HG03045 (cell line): Measurements from ENCODE around the gene DNAJC7.
A peak's percentile ranks its signal among the peaks of the same experiment; 100 is the strongest.

Experiments
- ATAC-seq: cut with Tn5 transposase; IDR thresholded peaks from one replicate; pipeline ENCODE4 v1.9.1; 2021; ENCODE audit warnings: mild to moderate bottlenecking, moderate library complexity; ENCODE audit not compliant: unreplicated experiment

Gene DNAJC7, protein sequence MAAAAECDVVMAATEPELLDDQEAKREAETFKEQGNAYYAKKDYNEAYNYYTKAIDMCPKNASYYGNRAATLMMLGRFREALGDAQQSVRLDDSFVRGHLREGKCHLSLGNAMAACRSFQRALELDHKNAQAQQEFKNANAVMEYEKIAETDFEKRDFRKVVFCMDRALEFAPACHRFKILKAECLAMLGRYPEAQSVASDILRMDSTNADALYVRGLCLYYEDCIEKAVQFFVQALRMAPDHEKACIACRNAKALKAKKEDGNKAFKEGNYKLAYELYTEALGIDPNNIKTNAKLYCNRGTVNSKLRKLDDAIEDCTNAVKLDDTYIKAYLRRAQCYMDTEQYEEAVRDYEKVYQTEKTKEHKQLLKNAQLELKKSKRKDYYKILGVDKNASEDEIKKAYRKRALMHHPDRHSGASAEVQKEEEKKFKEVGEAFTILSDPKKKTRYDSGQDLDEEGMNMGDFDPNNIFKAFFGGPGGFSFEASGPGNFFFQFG

GRCh38 chr17:42016941-42017865, at the start of gene DNAJC7:
Gene DNAJC7 (minus strand): TSS chr17:42017439. CDS start chr17:42017416, 23 bp downstream.
- peak; percentile 75 for ATAC-seq

GRCh38 chr17:42065201-42065600, 48.0 kb upstream of the DNAJC7 start:
- no peak for ATAC-seq

DNA sequence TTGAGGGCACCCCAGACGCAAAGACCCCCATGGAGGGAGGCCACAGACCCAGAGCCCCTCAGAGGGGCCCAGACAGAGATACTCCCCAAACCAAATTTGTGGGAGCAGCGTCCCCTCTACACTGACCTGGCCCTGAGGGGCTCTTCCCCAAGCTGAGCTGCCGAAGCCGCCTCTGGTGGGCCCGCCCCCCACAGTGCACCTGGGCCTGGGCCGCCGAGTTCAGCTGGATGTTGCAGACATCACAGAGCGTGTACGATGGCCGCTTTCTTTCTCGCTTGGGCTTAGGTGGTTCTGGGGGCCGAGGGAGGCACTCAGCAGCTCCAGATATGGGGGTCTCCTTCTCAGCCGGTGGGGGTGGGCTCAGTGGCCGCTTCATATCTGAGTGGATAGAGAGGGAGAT, 45.4 kb upstream of the DNAJC7 start:
- ATAC-seq: no peak

- no peak for ATAC-seq
These were observed 44.6 kb upstream of the DNAJC7 start for GRCh38 chr17:42061646-42062487.

- no peak for ATAC-seq
These were observed 43.0 kb upstream of the DNAJC7 start for GRCh38 chr17:42060231-42060630.

GRCh38 chr17:42059815-42060214, 42.6 kb upstream of the DNAJC7 start:
- ATAC-seq: no peak

- no peak for ATAC-seq
These were observed 40.8 kb upstream of the DNAJC7 start for GRCh38 chr17:42058063-42058462.

- ATAC-seq: no peak
These were observed 39.4 kb upstream of the DNAJC7 start for GRCh38 chr17:42056635-42057034.

GRCh38 chr17:42055496-42055895, 38.3 kb upstream of the DNAJC7 start:
- no peak for ATAC-seq

GRCh38 chr17:42055027-42055426, 37.8 kb upstream of the DNAJC7 start:
- ATAC-seq: no peak

- ATAC-seq: no peak
These were observed 36.7 kb upstream of the DNAJC7 start for GRCh38 chr17:42053731-42054500.

DNA sequence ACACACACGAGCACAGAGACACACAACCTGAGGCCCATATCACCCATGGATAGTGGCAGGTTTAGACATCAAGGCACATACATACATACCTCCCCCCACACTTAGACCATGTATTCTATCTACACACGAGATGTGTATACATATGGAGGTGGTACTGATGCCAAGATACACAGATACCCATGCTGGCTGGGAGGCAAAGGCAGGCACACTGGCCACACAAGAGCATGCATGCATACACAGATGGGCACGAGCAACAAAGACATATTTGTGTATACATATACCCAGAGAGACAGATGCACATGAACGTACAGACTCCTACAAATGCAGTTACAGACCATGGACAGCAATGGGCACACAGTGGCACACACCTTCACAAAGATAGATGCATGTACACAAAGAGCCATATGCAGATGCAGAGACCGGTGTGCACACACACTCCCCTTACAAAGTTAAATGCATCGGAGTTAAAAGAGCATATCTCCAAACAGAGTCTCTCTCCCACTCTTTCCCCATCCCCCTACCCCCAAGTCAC, 35.2 kb upstream of the DNAJC7 start:
- ATAC-seq: no peak

DNA sequence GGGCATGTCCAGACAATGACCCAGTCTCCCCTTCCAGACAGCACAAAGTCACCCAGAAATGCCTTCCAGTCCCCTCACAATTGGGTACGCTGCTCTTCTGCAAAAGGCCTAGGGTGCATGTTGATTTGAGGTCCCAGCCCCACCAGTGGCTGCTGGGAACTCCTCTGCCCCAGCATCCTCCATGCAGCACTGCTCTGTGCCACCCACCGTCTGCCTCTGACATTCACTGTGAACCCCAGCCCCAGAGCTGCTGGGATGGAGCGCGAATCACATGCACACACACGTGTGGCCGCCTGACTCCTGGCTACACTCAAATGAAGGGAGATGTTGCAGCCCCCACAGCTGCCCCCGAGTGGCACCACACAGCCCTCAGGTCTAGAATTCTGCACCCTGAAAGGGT, 34.4 kb upstream of the DNAJC7 start:
- ATAC-seq: no peak

- ATAC-seq: no peak
These were observed 33.8 kb upstream of the DNAJC7 start for GRCh38 chr17:42051013-42051400.

DNA sequence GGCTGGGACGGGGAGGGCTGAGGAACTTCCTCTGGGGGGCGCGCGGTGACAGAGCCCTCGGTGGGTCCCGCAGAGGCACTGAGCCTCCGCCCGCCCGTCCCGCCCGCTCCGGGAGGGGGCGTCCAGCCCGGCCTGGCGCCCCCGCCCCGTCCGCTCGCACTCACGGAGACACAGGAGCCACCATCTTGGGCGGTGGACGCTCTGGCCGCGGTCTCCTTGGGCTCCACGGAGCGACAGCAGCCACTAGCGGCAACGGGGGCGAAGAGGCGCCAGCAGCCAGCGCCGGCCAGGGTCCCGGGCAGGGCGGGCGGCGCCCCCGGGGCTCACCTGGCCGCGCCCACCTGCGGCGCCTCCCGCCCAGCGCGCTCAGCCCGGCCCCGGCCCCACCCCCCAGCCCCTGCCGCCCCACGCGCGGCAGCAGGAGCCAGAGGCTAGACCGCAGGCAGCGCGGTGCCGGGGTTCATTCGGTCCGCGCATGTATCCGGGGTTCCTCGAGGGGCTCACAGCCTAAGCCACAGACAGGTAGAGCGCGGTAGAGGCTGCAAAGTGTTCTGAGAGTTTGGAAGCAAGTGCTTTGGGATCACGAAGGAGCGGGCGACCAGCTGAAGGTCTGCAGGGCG, 33.3 kb upstream of the DNAJC7 start, which contains the start of gene C17orf113:
TSS of gene C17orf113 (minus strand) at position 209 of the 620 bp plus-strand sequence. CDS start 7,225 bp downstream, outside the sequence.
- ATAC-seq: no peak

DNA sequence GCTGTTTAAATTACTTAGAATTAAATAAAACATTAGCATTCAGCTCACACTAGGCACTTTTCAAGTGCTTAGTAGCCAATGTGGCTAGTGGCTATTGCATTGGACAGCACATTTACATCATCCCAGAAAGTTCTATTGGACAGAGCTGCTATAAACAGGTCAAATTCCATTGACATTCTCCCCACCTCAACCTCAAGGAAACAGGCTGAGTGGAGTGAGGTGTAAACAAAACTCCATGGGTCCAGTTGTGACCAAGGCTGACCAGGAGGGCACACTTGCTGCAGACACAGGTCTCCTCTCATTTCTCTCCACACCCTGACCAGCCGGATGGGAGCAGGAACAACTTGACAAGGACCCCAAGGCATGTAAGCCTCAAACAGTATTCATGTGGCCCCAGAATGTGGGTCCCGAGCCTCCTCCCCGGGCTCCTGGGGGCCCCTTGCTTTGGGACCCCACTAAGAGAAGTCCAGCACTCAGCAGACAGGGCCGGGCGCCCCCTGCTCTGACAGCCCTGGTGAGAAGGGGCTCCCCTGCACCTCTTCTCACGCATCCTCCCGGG, 32.7 kb upstream of the DNAJC7 start:
- no peak for ATAC-seq

- no peak for ATAC-seq
These were observed 30.1 kb upstream of the DNAJC7 start for GRCh38 chr17:42047343-42047742.

DNA sequence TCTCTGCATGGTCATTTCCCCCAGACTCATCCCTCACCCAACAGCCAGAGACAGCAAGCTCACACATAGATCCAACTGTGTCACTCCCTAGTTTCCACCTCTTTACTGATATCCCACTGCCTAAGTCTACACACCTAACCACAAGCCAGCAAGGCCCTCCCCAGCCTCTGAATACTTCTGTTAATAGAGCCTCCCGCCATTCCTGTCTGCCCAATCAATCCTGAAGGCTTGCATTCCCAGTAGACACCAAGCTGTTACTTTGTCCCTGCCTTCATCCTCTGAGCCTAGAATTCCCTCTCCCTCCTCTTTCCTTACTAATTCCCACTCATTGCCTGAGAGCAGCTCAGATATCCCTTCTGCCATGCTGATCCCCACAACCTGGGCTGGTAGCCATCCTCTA, 28.5 kb upstream of the DNAJC7 start:
- no peak for ATAC-seq
